GM12873 (cell line): ENCODE results near the gene H19.

Experiments used
- CTCF ChIP-seq: IDR thresholded peaks from 2 replicates; pipeline ENCODE4 v1.5.1; 2012; ENCODE audit warnings: low read depth, mild to moderate bottlenecking, moderate library complexity, low read length, control low read depth; ENCODE audit not compliant: insufficient read depth; ENCODE audit errors: missing control alignments

H19 gene

GRCh38 chr11:1969776-1970175 is 27.9 kb downstream of the H19 start:
- no peak for TF ChIP-seq CTCF

GRCh38 chr11:1969035-1969434 is 28.6 kb downstream of the H19 start:
- TF ChIP-seq CTCF: no peak

GRCh38 chr11:1968454-1969002 is 29.1 kb downstream of the H19 start:
- TF ChIP-seq CTCF: no peak

GRCh38 chr11:1967641-1968225 is 29.9 kb downstream of the H19 start:
- TF ChIP-seq CTCF: no peak

GRCh38 chr11:1966531-1966930 is 31.1 kb downstream of the H19 start:
- TF ChIP-seq CTCF: no peak

- no peak for TF ChIP-seq CTCF
Observed at GRCh38 chr11:1964955-1965354, 32.7 kb downstream of the H19 start.

- TF ChIP-seq CTCF: no peak
Observed at GRCh38 chr11:1964348-1964747, 33.3 kb downstream of the H19 start.
